GM10266 (cell line): ENCODE measurements around the gene EARS2.

ENCODE experiments used
- DNase-seq: peaks from one replicate; pipeline ENCODE4 v3.0.0; 2012; ENCODE audit errors: extremely low spot score
- TF ChIP-seq, protein P1 (sequence below): IDR thresholded peaks from 2 replicates; pipeline ENCODE4 v1.5.1; 2012; ENCODE audit warnings: mild to moderate bottlenecking, low read depth; ENCODE audit not compliant: control insufficient read depth, insufficient read depth; ENCODE audit errors: missing control alignments

Gene EARS2

DNA sequence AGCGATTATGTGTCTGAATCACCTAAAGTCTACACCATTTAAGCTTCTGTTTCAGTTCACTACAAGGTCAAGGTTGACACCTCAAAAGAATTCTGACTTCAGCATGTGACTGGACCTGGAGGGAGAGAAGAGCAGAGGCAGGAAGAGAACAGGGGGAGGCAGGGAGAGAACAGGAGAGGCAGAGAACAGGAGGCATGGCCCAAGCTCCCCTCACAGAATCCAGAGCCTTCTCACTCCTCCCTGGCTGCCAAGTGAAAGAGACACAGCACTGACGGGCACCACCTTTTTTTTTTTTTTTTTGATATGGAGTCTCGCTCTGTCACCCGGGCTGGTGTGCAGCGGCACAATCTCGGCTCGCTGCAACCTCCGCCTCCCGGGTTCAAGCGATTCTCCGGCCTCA, 58.3 kb downstream of the EARS2 start:
- DNase-seq, result no peak
- TF ChIP-seq, protein P1, sequence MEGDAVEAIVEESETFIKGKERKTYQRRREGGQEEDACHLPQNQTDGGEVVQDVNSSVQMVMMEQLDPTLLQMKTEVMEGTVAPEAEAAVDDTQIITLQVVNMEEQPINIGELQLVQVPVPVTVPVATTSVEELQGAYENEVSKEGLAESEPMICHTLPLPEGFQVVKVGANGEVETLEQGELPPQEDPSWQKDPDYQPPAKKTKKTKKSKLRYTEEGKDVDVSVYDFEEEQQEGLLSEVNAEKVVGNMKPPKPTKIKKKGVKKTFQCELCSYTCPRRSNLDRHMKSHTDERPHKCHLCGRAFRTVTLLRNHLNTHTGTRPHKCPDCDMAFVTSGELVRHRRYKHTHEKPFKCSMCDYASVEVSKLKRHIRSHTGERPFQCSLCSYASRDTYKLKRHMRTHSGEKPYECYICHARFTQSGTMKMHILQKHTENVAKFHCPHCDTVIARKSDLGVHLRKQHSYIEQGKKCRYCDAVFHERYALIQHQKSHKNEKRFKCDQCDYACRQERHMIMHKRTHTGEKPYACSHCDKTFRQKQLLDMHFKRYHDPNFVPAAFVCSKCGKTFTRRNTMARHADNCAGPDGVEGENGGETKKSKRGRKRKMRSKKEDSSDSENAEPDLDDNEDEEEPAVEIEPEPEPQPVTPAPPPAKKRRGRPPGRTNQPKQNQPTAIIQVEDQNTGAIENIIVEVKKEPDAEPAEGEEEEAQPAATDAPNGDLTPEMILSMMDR, result no peak

DNA sequence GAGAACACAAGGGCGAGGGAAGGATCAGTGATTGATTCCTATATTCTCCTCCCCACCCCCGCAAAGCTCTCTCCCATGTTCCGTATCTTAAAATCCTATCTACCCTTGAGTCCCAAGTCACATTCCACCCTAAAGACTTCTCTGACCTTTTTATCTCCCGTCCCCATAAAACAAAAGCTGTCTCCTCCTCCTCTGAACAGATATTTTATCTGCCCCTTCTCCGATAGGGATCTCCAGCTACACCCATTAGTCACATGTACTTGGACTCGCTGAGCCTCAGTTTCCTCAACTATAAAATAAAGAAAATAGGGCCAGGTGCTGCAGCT, 59.6 kb downstream of the EARS2 start:
- no peak for DNase-seq
- TF ChIP-seq, protein P1, result no peak

DNA sequence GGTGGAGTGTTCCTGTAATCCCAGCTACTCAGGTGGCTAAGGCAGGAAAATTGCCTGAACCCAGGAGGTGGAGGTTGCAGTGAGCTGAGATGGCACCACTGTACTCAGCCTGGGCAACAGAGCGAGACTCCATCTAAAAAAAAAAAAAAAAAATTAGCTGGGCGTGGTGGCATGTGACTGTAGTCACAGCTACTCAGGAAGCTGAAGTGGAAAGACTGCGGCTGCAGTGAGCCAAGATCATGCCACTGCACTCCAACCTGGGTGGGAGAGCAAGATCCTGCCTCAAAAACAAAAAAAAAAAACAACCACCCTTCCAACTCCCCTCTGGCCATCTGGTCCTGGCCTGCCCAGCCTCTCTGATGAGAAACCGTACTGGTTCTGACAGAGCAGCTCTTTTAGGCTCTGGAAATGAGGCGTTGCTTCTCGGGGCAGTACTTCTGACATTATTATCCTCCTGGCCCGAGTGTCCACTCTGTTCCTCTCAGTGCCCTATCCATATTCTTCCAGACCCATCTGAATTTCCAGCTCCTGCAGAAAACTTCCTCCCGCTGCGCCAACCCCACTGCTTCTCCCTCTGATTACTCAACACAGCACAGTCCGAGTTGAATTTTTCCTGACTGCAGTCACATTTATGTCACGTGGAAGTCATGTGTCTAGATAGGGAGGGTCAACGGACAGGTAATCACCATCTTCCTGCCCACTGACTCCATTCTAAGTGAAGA, 60.2 kb downstream of the EARS2 start:
- DNase-seq, result no peak
- TF ChIP-seq, protein P1, result no peak

DNA sequence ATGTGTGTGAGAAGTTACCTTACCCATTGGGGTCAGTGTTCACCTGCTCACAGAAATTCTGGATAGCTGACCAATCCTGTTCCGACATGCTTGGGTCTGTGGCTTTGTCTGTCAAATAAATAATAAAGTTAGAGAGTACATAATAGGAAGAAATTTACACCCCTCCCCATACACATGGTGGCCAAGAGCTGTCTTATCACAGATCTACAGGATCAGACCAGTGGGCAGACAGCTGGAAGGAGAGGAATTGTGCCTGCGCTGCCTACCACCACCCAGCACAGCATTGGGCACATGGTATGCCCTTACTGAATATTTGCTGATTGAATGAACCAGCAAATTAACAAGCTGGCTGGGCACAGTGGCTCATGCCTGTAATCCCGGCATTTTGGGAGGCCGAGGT, 61.5 kb downstream of the EARS2 start:
- DNase-seq, result no peak
- TF ChIP-seq, protein P1, result no peak

DNA sequence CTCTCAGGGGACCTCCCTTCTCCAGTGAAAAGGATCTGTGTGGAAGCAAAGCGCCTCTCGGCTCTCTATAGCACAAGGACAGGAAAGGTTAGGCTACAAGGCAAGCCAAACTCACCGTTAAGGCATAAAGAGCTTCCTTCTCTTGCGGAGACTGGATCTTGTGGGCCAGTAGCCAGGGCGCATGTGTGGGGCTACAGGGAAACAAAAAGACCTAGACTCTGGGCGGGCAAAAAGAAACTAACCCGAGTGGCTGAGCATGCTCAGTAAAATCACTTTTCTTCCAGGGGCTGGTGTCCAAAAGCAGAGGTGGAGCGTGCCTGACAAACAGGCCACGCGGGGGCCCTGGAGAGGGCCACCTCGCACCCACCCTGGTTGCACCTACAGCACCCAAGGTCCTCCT, 63.0 kb downstream of the EARS2 start:
- no peak for DNase-seq
- TF ChIP-seq, protein P1, result no peak

DNA sequence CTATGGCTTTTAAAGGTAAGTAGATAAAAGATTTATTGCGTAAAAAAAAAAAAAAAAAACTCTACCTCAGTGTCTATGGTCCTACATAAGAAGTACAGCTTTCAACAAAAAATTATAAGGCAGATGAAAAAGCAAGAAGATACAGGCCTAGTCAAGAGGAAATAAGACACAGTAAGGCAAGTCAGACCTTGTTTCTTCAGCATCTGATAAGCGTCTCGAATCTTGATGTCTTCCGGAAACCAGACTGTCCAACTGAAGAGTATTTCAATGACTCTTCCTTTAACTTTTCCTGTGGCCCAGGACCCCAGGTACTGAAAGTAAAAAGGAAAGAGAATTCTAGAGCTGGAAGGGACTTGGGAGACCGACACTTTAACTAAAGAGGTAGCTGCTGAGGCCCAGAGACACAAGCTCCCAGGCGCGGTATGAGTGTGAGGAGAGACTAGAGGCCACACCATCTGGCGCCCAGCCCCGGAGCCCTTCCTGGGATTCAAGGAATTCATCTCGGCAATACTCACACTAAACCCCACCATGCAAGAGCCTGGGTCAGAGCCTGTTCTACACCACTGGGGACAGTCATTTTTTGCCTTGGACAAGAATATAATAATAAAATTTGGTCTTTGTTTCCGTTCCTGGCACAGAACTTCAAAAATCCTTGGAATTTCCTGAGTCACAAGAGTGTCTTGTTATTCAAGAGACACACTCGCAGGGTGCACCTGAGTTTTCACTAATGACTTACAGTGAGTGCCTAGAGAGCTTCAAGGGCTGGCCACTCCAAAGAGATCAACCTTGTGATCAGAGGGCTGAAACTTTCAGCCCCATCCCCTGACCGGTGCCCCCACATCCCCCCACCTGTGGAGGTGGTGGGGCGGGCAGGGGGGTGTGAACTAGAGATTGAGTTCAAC, 65.4 kb downstream of the EARS2 start:
- TF ChIP-seq, protein P1, result no peak
- DNase-seq, result no peak

DNA sequence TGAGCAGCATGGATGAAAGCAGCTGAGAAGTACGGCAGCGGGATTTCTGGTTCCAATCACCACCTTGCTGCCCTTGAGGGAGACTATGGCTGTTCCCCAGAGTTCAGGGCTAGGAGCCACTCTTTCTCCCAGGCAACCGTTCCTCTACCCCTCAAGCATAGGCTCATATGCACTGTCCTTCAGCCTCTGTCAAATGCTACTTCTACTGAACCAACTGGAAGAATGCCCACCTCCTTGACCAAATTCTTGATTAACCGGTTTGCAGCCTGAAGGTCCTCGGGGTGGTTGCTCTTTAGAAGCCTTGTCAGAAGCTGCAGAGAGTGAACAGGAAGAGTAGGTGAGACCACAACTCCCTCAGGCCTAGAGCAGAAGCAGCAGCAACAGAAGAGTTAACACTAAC, 70.7 kb downstream of the EARS2 start:
- no peak for DNase-seq
- TF ChIP-seq, protein P1, result no peak
